IPS-18a (cell line): ENCODE data around the gene SPIN2B.
A peak's percentile ranks its signal among the peaks of the same experiment; 100 is the strongest.
"Not testable (repeated sequence)": the region's sequence is repeated elsewhere in the genome, so short reads cannot be mapped to it uniquely, and the experiment has no call there.

Source experiments
- H3K27ac ChIP-seq: one replicate; pipeline ENCODE4 v1.5.1; 2013; ENCODE audit warnings: low read length
- H3K27me3 ChIP-seq: one replicate; pipeline ENCODE4 v1.6.1; 2013; ENCODE audit warnings: mild to moderate bottlenecking, low read length; ENCODE audit not compliant: control insufficient read depth, insufficient read depth
- H3K36me3 ChIP-seq: one replicate; pipeline ENCODE4 v1.6.1; 2013; ENCODE audit warnings: low read depth, low read length; ENCODE audit not compliant: control insufficient read depth
- H3K4me1 ChIP-seq: one replicate; pipeline ENCODE4 v1.6.1; 2013; ENCODE audit warnings: low read depth, low read length; ENCODE audit not compliant: control insufficient read depth
- H3K4me3 ChIP-seq: one replicate; pipeline ENCODE4 v1.5.1; 2013; ENCODE audit warnings: low read length
- H3K9ac ChIP-seq: one replicate; pipeline ENCODE4 v1.6.1; 2013; ENCODE audit warnings: mild to moderate bottlenecking, low read length, moderate library complexity
- H3K9me3 ChIP-seq: one replicate; pipeline ENCODE4 v1.6.1; 2013; ENCODE audit warnings: low read depth, low read length; ENCODE audit not compliant: control insufficient read depth

SPIN2B gene

GRCh38 chrX:57132046-57132445 lies 10.7 kb upstream of the SPIN2B start:
- Histone ChIP-seq H3K36me3 (peaks cover 6% of the 10 kb centered on the region), H3K4me1 (peaks cover 3% of the 10 kb centered on the region), H3K27ac (no peak overlapping the region), H3K9ac (no peak overlapping the region), H3K27me3 (no peaks in the 10 kb centered on the region), H3K9me3 (peaks cover 23% of the 10 kb centered on the region), H3K4me3 (no peak overlapping the region)

- Histone ChIP-seq H3K27ac (no peak overlapping the region), H3K9ac (peak overlapping the region; percentile 61), H3K36me3 (peaks cover under 1% of the 10 kb centered on the region), H3K9me3 (peaks cover 12% of the 10 kb centered on the region), H3K4me3 (peak overlapping the region; percentile 62), H3K27me3 (no peaks in the 10 kb centered on the region), H3K4me1 (no peaks in the 10 kb centered on the region)
Observed at GRCh38 chrX:57121816-57122215, 468 bp upstream of the SPIN2B start.

- Histone ChIP-seq H3K9me3 (peaks cover 10% of the 10 kb centered on the region), H3K9ac (peak overlapping the region; percentile 48), H3K4me3 (peak overlapping the region; percentile 62)
- not testable (repeated sequence) for H3K36me3 ChIP-seq, H3K27ac ChIP-seq, H3K4me1 ChIP-seq, H3K27me3 ChIP-seq
Observed at GRCh38 chrX:57120619-57121161, 658 bp downstream of the SPIN2B start.

GRCh38 chrX:57119416-57119815 lies 1.9 kb downstream of the SPIN2B start:
- no peak overlapping the region for H3K9ac ChIP-seq
- H3K4me1 ChIP-seq: no peaks in the 10 kb centered on the region
- H3K27me3 ChIP-seq: no peaks in the 10 kb centered on the region
- no peak overlapping the region for H3K27ac ChIP-seq
- H3K9me3 ChIP-seq: peaks cover 5% of the 10 kb centered on the region
- H3K36me3 ChIP-seq: peaks cover 4% of the 10 kb centered on the region
- no peak overlapping the region for H3K4me3 ChIP-seq

- H3K9ac ChIP-seq, H3K4me3 ChIP-seq, H3K27me3 ChIP-seq, H3K27ac ChIP-seq, H3K4me1 ChIP-seq, H3K9me3 ChIP-seq, H3K36me3 ChIP-seq: not testable (repeated sequence)
Observed at GRCh38 chrX:57117566-57117965, 3.8 kb downstream of the SPIN2B start.

- peak overlapping the region; percentile 35 for H3K9ac ChIP-seq
- peaks cover 13% of the 10 kb centered on the region for H3K4me1 ChIP-seq
- H3K4me3 ChIP-seq: no peak overlapping the region
- H3K36me3 ChIP-seq: peaks cover 14% of the 10 kb centered on the region
- H3K9me3 ChIP-seq: peaks cover 25% of the 10 kb centered on the region
- no peaks in the 10 kb centered on the region for H3K27me3 ChIP-seq
- H3K27ac ChIP-seq: peak overlapping the region; percentile 44
Observed at GRCh38 chrX:57104921-57105398, 16.4 kb downstream of the SPIN2B start.

- Histone ChIP-seq H3K9me3 (peaks cover 25% of the 10 kb centered on the region), H3K4me3 (no peak overlapping the region), H3K27ac (peak overlapping the region; percentile 44), H3K4me1 (peaks cover 13% of the 10 kb centered on the region), H3K9ac (peak overlapping the region; percentile 35), H3K36me3 (peaks cover 14% of the 10 kb centered on the region), H3K27me3 (no peaks in the 10 kb centered on the region)
Observed at GRCh38 chrX:57104406-57104805, 16.9 kb downstream of the SPIN2B start.

- no peaks in the 10 kb centered on the region for H3K27me3 ChIP-seq
- H3K4me1 ChIP-seq: peaks cover 13% of the 10 kb centered on the region
- H3K27ac ChIP-seq: no peak overlapping the region
- no peak overlapping the region for H3K4me3 ChIP-seq
- peaks cover 26% of the 10 kb centered on the region for H3K9me3 ChIP-seq
- no peak overlapping the region for H3K9ac ChIP-seq
- peaks cover 13% of the 10 kb centered on the region for H3K36me3 ChIP-seq
Observed at GRCh38 chrX:57103489-57103888, 17.9 kb downstream of the SPIN2B start.

GRCh38 chrX:57102918-57103317 lies 18.4 kb downstream of the SPIN2B start:
- not testable (repeated sequence) for H3K36me3 ChIP-seq, H3K4me3 ChIP-seq, H3K27ac ChIP-seq, H3K9ac ChIP-seq, H3K27me3 ChIP-seq
- peaks cover 20% of the 10 kb centered on the region for H3K9me3 ChIP-seq
- peaks cover 13% of the 10 kb centered on the region for H3K4me1 ChIP-seq

GRCh38 chrX:57083143-57083542 lies 38.2 kb downstream of the SPIN2B start:
- Histone ChIP-seq H3K27ac (no peak overlapping the region), H3K4me3 (no peak overlapping the region), H3K9ac (no peak overlapping the region), H3K9me3 (peaks cover 32% of the 10 kb centered on the region), H3K36me3 (no peaks in the 10 kb centered on the region), H3K27me3 (no peaks in the 10 kb centered on the region), H3K4me1 (no peaks in the 10 kb centered on the region)

GRCh38 chrX:57074458-57074857 lies 46.9 kb downstream of the SPIN2B start:
- Histone ChIP-seq H3K27ac (no peak overlapping the region), H3K9ac (no peak overlapping the region), H3K36me3 (no peaks in the 10 kb centered on the region), H3K4me1 (no peaks in the 10 kb centered on the region), H3K4me3 (no peak overlapping the region), H3K27me3 (no peaks in the 10 kb centered on the region), H3K9me3 (no peaks in the 10 kb centered on the region)

- Histone ChIP-seq H3K27me3 (no peaks in the 10 kb centered on the region), H3K4me3 (no peak overlapping the region), H3K36me3 (no peaks in the 10 kb centered on the region), H3K27ac (no peak overlapping the region), H3K9me3 (no peaks in the 10 kb centered on the region), H3K4me1 (no peaks in the 10 kb centered on the region), H3K9ac (no peak overlapping the region)
Observed at GRCh38 chrX:57070185-57070984, 51.0 kb downstream of the SPIN2B start.
